GM04503 (cell line): ENCODE data around the gene MINDY4.
A peak's percentile ranks its signal among the peaks of the same experiment; 100 is the strongest.

Source experiments
- DNase-seq: peaks from one replicate; pipeline ENCODE4 v3.0.0-alpha.2; 2012; ENCODE audit warnings: low read depth

MINDY4 gene

DNA sequence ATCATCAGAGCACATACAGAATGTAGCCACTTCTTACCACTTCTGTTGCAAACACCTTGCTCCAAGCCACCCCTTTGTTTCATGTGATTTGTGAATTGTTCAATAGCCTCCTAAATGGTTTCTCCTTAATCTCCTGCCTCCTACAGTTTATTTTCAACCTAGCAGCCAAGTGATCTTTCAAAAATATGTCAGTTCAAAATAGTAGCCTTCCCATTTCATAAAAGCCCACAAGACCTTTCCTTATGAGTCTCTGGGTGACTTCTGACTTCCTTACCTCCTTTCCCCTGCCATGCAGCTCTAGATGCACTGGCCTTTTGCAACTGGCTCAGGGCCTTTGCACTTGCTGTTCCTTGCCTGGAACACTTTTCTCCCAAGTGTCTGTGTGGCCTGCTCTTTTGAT lies 4.8 kb downstream of the MINDY4 start:
- DNase-seq, result no peak

DNA sequence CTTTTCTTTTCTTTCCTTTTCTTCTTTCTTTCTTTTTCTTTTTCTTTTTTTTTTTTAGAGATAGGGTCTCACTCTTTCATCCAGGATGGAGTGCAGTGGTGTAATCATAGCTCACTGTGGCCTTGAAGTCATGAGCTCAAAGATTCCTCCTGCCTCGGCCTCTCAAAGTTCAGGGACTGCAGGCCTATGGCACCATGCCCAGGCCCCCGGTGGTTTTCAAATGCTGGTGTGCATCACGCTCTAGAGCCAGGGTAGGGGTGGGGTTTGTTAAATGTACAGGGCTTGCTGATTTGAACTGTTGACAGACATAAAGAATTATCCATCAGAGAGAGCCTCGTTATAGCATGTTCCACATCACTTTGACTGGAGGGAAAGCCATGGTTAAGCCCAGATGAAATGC lies 5.8 kb downstream of the MINDY4 start:
- DNase-seq, result no peak

DNA sequence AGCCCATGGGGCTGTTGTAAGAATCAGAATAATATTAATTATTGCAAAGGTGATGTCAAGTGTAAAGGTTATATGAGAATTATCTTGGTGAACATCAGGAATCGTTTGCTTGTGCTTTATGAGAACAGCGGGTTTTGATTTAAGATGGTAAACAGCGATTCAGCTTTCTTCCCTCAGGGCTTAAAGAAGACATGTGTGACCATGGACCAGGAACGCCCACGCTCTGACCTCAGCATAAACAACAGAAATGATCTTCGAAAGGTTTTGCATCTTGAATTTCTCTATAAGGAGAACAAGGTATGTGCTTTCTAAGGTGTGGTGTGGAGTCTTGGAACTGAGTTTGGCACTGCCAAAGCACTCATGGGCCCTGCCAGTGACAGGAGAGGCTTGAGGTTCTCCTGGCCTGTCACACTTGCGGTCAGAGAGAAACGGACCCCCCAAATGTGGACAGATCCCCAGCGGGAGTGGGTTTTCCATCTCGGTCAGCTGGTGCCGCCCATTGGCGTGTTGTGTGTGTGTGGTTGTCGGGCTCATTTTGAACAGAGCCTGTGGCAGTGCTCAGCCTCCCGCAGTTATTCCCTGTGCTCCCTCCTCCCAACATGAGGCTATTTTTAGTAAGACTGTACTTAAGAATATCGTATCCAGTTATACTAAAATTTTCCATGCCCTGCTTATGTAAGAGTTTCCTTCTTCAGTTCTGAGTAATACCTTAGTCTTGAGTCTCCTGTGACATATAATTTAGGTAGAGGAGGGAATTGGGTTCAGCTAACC lies 7.2 kb downstream of the MINDY4 start:
- DNase-seq, result no peak

DNA sequence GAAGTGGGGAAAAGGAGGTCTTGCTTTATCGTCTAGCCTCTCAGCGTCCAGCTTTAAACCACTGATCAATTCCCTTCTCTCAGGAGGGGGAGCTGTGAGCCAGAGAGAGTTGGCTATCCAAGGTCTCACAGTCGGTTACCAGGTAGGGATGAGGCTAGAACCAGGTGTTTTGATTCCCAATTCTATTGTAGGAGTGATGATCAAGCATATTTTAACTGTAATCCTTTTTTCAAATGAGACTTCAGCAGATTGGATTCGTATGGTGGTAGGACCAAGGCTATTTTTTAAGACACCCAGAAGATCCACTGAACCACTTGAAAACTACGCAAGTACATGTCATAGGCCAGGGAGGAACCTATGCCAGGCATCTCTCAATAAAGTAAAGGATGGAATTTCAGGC lies 8.4 kb downstream of the MINDY4 start:
- no peak for DNase-seq

DNA sequence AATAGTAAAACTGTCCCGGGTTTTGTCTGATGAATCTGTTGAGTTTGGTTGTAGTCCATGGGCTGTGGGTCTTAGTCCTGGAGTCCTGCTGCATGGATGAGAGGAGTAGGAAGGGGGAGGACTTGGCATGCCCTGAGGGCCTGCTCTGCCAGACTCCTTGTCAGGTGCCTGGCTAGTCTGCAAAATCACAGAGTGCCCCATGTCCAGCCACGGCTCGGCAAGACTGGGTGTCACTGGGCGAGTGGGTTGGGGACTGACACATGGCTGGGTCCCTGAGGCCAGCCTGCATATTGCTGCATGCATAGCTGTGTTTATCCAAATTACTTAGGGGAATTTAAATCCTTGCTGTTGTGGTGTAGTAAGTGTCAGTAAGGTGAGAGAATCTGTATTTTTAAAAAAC lies 9.7 kb downstream of the MINDY4 start:
- no peak for DNase-seq

DNA sequence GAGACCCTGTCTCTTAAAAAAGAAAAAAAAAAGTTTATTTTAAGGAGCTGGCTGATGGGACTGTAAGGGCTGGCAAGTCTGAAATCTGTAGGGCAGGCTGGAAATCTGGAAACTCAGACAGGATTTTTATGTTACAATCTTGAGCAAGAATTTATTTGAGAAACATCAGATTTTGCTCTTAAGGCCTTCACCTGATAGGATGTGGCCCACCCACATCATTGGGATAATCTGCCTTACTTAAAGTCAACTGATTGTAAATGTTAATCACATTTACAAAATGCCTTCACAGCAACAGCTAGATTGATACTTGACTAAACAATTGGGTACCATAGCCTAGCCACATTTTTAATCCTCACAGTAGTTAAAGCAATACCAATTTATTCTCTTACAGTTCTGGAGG lies 11.5 kb downstream of the MINDY4 start:
- DNase-seq, result no peak

DNA sequence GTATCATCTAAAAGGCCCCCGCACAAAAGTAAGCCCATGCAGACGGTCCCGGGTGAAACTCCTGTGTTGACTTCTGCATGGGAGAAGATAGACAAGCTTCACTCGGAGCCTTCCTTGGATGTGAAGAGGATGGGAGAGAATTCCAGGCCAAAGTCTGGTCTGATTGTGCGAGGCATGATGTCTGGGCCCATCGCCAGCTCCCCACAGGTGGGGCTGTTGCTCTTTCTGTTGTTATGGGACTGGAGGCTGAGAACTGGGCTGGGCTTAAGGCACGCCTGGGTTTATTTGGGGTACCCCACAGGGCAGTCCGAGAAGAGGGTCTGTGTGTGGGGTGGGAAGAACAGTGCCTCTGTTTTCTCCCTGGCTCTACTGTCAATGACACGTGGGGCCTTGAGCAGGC lies 14.6 kb downstream of the MINDY4 start:
- no peak for DNase-seq

DNA sequence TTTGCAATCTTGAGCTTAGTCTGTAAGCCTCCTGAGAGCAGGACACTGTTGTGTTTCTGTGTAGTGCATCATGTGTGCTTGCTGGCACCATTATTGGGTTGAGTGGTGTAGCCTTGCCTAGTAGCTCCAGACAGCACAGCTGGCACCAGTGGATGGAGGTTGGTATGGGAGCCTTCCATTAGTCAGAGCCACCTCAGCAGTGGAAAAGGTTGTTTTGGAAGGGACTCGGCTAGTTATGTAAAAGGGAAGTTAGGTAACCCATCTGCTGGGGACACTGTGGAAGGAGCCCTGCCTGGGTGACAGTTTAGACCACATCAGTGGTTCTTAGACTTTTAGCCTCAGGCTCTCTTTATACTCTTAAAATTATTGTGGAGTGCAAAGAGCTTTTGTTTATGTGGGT lies 16.3 kb downstream of the MINDY4 start:
- DNase-seq, result no peak

DNA sequence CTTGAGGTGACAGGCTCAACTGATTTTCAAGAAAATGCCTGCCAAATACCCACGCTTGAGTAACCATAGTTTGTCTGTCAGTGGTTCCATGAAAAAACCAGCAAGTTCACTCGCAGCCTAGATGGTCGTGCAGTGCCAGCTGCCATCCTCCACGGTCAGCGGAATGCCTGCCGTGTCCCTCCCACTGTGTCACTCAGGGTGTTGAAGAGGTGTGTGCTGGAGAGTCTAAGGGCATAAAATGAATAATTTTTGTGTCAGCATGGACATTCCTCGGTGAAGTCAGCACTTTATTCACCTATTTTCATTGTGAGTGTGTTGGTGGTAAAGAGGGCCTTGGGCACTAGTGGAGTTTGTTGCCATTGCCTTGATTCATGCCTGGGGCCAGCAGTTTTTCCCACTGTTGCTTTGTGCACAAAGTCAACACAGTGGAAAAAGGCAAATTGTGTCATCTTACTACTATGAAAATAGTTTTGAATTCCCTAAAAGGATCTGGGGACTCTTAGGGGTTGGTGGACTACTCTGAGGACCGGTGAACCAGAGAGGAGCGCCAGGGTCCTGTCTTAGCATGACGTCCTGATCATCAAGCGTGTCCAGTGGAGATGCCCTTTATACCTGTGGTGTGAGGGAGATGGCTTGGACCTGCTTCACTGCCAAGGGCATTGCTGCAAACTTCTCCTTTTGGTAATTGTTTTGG lies 17.6 kb downstream of the MINDY4 start:
- DNase-seq, result no peak

DNA sequence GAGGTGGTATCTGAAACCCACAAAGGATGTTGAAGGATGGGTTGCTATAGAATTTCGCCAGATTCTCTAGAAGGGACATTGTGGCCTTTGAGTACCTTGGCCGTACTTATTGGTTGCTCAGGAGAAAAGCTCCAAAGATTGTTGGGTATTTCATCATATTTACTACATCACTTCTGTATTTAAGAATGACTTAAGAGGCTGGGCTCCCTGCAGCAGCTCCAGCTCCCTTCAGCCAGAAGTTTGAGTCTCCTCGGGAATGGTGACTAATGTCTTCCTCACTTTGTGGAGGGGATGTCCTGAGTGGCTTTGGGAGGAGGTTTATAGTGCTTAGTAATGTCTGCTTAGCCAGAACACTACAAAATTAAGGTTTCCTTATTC lies 18.1 kb downstream of the MINDY4 start:
- DNase-seq, result peak; percentile 82

DNA sequence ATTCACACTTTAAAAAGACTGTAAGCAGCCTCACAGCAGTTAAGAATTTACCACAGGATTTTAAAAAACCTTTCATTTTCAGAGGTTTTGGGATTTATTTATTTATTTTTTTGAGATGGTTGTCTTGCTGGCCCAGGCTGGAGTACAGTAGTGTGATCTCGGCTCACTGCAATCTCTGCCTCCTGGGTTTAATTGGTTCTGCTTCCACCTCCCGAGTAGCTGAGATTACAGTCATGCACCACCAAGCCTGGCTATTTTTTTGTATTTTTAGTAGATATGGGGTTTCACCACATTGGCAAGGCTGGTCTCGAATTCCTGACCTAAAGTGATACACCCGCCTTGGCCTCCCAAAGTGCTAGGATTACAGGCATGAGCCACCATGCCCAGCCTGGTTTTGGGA lies 19.1 kb downstream of the MINDY4 start:
- no peak for DNase-seq

DNA sequence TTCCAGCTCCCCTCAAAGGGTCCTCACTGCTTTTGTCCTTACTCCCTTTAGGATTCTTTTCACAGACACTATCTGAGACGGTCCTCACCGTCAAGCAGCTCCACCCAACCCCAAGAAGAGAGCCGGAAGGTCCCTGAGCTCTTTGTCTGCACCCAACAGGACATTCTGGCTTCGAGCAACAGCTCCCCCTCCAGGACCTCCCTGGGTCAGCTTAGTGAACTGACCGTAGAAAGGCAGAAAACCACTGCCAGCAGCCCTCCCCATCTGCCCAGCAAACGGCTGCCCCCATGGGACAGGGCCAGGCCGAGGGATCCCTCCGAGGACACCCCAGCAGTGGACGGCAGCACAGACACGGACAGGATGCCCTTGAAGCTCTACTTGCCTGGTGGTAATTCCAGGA lies 19.9 kb downstream of the MINDY4 start:
- DNase-seq, result no peak

DNA sequence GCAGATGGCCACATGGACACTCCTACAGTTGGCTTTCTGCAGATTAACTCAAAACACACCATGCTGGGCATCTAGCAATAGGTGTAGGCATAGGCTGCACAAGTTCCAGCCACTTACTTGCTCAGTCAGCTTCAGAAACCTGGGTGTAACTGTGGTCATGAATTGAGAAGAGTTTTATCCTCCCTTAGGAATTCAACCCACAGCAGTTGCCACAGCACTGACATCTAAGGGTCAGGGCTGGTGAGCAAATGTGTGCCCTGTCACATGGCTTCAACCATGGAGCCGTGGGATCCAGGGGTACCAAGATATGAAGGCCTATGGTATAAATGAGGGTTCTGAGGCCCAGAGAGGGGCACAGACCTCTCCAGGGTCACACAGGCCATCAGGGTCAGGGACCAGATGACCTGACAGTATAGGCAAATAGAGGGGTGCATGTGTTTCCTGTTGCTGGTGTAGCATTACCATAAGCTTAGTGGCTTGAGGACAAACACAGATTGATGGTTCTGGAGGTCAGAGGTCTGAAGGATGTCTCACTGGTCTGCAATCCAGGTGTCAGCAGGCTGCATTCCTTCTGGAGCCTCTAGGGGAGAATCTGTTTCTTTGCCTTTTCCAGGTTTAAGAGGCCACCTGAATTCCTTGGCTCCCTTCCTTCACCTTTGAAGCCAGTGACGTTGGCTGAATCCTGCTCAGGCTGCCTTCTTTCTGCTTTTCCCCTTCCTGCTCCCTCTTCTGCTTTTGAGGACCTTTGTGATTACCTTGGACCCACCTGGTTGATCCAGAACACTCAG lies 24.1 kb downstream of the MINDY4 start:
- DNase-seq, result no peak

DNA sequence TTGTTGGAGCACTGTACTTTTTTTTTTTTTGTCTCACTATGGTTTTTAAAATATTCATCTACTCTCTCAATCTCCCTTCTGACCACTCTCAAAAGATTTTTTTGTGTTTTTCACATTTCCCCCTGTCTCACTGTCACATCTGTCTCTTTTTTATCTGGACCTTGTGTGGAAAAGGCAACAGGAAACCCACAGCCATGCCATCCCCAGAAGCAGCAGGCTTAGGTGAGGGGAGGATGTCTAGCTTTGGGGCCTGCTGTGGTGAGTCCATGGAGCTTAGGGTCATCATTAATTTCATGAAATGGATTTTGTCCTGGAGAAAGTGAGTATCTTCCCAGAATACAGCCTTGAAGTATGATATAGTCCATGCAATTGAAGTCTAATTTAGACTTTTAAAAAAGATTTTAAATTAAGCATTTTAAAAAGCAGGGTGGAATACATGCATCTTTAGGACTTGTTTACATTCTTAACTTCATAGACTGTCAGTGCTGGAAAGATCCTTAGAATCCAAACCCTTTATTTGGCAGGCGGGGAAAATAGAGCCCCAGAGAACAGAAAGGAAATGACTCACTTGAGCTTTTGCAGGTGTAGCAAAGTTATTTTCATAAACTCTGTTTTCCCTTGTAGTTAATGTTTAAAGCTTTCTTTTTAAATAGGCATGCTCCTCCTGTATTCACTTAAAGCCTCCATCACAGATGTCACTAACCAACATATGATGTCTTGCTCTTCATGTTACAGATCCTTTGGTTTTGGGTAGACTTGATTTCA lies 25.1 kb downstream of the MINDY4 start:
- no peak for DNase-seq

DNA sequence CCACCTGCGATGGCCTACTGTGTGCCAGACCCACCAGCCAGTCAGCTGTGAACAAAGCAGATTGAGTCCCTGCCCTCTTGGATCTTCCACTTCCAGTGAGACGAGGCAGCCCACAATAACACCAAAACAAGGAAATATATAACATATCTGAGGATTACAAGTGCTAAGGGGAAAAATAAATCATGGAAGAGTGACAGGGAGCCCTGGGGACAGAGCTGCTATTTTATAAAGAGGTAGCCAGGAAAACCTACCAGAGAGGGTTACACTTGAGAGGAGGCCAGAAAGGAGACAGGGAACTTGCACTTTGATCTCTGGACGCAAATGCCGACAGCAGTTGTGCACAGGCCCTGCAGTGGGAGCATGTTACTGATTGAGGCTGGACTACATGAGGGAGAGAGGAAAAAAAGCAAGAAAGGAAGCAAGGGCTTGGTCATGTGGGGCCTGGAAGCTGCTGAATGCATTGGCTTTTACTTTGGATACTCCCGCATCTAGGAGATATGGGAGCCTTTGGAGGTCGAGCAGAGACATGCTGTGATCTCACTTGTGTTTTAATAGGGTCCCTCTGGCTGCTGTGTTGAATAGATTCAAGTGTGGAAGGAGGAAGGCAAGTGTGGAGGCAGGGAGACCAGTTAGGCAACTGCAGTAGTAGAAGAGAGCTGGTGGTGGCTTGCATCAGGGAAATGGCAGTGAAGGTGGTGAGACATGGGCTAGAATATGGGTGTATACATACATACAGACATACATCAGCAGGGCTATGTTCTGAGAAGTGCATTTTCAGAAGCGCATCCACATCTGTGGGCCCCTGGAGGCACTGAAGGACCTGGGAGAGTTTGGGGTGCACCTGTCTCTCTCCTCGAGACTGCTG lies 26.2 kb downstream of the MINDY4 start:
- DNase-seq, result no peak

DNA sequence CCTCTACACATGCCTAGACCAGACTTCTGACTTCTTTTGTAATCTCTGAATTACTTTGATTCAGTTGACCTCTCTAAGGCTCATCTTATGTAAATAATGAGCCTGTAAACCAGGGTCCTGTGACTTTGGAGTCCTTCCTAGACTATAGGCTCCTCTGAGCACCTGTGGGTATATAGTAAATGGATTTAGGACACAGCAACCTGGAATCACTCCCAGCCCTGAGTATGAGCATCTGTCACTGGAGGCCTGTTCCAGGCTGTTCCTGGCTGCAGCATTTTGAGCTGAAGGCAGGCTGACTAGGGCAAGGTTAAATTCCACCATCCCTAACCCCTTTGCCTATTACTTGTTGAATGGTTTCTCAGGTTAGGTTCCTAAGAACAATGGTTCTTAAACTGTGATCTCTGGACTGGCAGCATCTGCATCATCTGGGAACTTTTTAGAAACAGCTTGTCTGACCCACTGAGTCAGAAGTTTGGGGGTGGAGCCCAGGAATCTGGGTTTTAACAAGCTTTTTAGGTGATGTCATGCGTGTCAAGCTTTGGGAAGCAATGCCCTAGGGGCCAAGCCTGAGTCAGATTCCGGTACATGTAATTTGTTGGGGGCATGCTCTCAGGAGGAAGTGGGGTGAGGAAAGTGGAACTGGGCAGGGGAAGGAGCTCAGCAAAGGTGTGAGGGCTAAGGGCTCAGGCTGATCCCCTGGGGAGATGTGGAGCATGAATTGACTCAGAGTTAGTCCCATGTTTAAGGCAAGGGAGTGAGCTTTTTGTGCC lies 28.2 kb downstream of the MINDY4 start:
- peak; percentile 85 for DNase-seq

DNA sequence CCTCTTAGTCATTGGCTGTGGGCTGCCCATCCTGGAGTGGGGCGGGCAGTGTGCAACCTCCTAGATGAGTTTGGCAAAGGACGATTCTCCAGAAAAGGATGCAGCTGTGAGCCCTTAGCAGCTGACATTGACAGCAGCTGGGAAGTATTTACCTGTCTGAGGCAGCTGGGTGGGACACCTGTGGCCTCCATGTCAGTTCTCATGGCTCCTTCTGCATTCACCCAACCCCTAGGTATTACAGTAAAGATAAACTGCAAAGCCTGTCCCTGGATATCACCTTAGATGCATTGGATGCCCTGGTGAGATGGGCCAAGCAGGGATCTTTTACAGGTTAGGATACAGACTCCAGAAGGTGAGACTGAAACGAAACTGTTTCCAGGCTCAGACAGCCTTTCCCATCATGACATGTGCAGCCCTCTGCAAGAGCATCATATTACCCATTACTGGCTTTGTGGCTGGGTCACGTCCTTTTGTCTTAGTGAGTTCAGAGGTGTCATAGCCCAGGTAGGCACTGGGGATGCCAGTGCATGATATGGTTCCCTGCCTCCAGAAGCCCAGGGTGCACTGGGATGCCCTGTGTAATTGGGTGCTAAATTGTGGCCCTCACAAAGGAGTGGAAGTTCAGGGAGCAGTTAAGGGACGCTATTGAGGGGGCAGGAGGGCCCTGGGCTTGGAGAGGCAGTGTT lies 28.9 kb downstream of the MINDY4 start:
- DNase-seq, result no peak

DNA sequence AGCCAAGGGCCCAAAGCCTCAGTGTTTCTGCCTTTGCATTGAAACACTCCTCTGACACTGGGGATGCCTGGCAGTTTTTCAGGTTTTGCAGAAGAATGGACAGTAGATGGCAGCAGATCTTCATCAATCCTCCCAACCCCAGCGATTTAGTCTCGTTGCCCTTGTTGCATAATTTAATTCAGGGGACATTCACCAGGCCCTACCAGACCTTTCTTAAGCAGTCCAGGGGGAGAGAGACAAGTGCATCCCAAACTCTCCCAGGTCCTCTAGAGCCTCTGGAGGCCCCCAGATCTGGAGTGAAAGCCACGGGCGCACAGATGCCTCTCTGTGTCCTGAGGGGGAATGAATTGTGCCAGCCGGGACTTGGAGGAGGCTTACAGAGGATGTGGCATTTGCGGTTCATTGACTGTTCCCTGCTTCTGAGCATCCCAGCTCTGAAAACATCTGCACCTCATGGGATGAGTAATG lies 29.6 kb downstream of the MINDY4 start:
- no peak for DNase-seq

DNA sequence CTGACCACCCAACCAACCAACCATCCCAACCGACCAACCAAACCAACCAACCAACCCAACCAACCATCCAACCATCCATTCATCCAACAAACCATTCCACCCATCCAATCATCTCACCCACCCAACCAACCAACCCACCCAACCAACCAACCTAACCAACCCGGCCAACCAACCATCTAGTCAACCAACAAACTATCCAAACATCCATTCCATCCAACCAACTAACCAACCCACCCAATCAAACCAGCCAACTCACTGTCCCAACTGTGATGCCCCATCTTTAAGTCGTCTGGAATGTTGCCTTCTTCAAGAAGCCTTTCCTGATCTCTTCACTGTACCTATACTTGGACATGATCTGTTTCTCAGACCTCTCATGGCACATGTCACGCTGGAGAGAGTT lies 31.6 kb downstream of the MINDY4 start:
- DNase-seq, result no peak
